Mesodermal cell (in vitro differentiated cells): ENCODE data around the gene MKI67.
"Not testable (repeated sequence)": the region's sequence is repeated elsewhere in the genome, so short reads cannot be mapped to it uniquely, and the experiment has no call there.

Source experiments
- H3K27ac ChIP-seq: 2 replicates; pipeline ENCODE4 v1.7.0; 2013; ENCODE audit warnings: mild to moderate bottlenecking, low read depth, low read length, moderate library complexity; ENCODE audit not compliant: severe bottlenecking
- H3K36me3 ChIP-seq: 2 replicates; pipeline ENCODE4 v1.7.1; 2013; ENCODE audit warnings: mild to moderate bottlenecking, low read length, moderate library complexity; ENCODE audit not compliant: control insufficient read depth, insufficient read depth
- H3K4me1 ChIP-seq: one replicate; pipeline ENCODE4 v1.7.1; 2013; ENCODE audit warnings: mild to moderate bottlenecking, low read length; ENCODE audit not compliant: insufficient read depth, control insufficient read depth, poor library complexity, severe bottlenecking
- H3K4me3 ChIP-seq: 2 replicates; pipeline ENCODE4 v1.7.0; 2013; ENCODE audit warnings: low read length, control low read depth, mild to moderate bottlenecking; ENCODE audit not compliant: insufficient read depth, poor library complexity, severe bottlenecking; ENCODE audit errors: extremely low read depth
- H3K9me3 ChIP-seq: 2 replicates; pipeline ENCODE4 v1.7.1; 2013; ENCODE audit warnings: mild to moderate bottlenecking, low read length, moderate library complexity; ENCODE audit not compliant: control insufficient read depth
- WGBS, 2 experiments: methylation state at CpG; one replicate each; pipeline ENCODE4 v1.1.5; 2013; ENCODE audit warnings: missing lambda C conversion rate in 2 of 2; ENCODE audit not compliant: insufficient coverage in 2 of 2; 5-methylcytosine and 5-hydroxymethylcytosine counted together

Gene MKI67

DNA sequence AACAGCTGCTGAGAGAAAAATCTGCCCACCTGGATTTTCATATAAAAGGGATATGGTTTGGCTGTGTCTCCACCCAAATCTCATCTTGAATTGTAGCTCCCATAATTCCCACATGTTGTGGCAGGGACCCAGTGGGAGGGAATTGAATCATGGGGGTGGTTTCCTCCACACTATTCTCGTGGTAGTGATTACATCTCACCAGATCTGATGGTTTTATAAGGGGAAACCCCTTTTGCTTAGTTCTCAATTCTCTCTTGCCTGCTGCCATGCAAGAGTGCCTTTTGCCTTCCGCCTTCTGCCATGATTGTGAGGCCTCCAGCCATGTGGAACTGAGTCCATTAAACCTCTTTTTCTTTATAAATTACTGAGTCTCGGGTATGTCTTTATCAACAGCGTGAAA is 20.8 kb upstream of the MKI67 start:
- 82% methylated on average over 1 of the region's 4 CpGs; no CpG with 5 or more reads in 1 of the 2 experiments for WGBS, 2 experiments
- no peak overlapping the region for H3K27ac ChIP-seq
- no peaks in the 10 kb centered on the region for H3K4me1 ChIP-seq
- H3K9me3 ChIP-seq = no peaks in the 10 kb centered on the region
- no peak overlapping the region for H3K4me3 ChIP-seq
- H3K36me3 ChIP-seq = no peaks in the 10 kb centered on the region

DNA sequence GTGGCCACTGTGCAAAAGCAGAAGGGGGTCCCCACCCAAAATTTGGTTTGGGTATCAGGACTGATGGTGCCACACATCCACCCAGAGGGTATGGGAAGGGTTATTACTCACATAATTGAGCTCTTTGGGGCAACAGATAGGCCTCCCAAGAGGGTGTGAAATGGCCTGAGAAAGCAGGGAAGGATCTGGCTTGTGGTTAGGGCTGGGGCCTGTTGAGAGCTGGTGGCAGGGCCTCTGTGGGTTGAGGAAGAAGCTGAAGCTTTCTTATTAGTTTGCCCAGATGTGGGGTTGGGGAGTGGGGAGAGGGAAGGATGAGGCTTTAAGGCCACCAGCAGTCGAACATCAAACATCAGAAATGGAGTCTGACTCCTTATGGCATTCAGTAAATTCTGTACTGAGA is 18.3 kb upstream of the MKI67 start:
- Histone ChIP-seq H3K27ac (no peak overlapping the region), H3K9me3 (no peaks in the 10 kb centered on the region), H3K4me3 (no peak overlapping the region), H3K36me3 (no peaks in the 10 kb centered on the region), H3K4me1 (no peaks in the 10 kb centered on the region)
- no CpG with 5 or more reads among the region's 1 CpG for WGBS, 2 experiments

DNA sequence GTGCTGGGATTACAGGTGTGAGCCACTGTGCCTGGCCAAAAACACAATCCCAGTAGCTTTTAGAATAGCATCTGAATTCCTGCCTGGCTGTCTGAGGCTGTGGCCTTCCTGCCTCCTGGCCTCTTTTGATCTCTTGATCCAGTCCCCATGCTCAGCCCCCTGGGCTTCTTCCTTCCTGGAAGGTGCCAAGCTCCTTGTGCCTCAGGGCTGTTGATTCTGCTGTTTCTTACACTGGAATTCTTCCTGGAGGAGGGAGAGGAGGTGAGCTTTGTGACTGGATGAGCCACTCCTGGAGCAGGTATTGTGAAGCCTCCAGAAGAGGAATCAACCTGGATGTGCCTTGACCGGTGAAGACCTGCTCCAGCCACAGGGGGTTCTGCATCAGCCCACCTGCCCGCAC is 17.3 kb upstream of the MKI67 start:
- Histone ChIP-seq H3K4me1 (no peaks in the 10 kb centered on the region), H3K36me3 (no peaks in the 10 kb centered on the region), H3K27ac (no peak overlapping the region), H3K9me3 (no peaks in the 10 kb centered on the region), H3K4me3 (no peak overlapping the region)
- WGBS, 2 experiments = 84 to 86% methylated on average over 1 to 2 of the region's 2 CpGs

DNA sequence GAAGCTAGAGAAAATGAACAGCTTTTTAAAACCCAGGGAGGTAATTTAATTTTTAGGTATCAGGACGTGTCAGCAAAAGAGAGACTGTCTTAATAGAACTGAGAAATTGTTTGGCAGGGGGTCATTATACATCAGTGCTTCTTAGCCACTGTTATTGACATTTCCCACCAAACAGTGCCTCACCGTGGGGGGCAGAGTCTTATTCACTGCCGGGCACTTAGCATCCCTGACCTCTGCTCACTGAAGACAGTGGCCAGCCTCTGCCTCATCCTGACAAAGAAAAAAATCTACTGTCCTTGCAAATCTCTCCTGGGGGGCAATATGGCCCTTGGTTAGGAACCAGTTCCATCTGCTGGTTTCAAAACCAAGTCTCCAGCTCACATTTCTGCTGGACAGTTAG is 14.2 kb upstream of the MKI67 start:
- H3K27ac ChIP-seq = no peak overlapping the region
- no peaks in the 10 kb centered on the region for H3K4me1 ChIP-seq
- WGBS, 2 experiments = 0 to 36% methylated on average over 2 to 3 of the region's 3 CpGs
- H3K4me3 ChIP-seq = no peak overlapping the region
- H3K36me3 ChIP-seq = no peaks in the 10 kb centered on the region
- no peaks in the 10 kb centered on the region for H3K9me3 ChIP-seq

DNA sequence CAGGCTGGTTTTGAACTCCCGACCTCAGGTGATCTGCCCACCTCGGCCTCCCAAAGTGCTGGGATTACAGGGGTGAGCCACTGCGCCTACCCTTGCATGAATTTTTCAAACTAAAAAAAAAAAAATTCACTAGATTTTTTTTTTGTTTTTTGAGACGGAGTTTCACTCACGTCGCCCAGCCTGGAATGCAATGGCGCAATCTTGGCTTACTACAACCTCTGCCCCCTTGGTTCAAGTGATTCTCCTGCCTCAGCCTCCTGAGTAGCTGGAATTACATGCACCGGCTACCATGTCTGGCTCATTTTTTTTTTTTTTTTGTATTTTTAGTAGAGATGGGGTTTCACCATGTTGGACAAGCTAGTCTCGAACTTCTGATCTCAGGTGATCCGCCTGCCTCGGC is 12.2 kb upstream of the MKI67 start:
- not testable (repeated sequence) for H3K36me3 ChIP-seq, H3K4me3 ChIP-seq
- 86 to 93% methylated on average over 6 to 7 of the region's 11 CpGs for WGBS, 2 experiments

DNA sequence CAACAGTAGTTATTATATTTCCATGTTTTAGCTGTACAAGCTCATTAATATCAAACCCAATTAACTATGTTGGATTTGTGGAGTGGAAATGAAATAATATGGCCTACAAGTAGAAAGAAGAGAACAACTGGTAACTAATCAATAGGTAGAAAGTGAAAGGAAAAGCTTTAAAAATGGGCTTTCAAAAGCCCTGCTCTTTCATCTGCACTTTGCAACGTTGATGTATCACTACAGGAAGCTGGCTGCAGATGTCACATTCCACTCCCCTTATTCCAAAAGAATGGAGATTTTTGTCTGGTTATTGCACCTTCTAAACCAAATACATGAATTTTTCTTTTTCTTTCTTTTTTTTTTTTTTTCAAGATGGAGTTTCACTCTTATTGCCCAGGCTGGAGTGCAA is 11.7 kb upstream of the MKI67 start:
- Histone ChIP-seq H3K27ac (no peak overlapping the region), H3K9me3 (no peaks in the 10 kb centered on the region), H3K4me1 (no peaks in the 10 kb centered on the region), H3K4me3 (no peak overlapping the region), H3K36me3 (no peaks in the 10 kb centered on the region)
- 100% methylated on average over 1 of the region's 1 CpG; no CpG with 5 or more reads in 1 of the 2 experiments for WGBS, 2 experiments

More for the DNA sequence above, 12.2 kb upstream of the MKI67 start:
- not testable (repeated sequence) for H3K4me1 ChIP-seq, H3K27ac ChIP-seq, H3K9me3 ChIP-seq

DNA sequence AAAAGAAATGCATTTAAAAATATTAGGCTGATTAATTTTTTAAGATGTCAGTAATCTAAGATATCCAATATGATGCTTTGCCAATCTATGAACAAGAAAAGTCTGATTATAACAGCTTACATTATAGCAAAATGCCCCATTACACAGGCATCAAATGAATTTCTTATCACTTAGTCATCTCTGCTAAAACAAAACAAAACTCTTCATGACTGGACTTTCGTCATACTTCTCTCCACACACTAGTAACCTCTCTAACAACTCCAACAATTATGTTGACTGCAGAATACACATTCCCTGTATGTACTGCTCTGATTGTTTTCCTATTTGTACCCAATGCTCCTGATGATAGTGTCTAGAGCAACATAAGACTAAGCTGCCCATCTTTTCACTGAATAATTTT is 3.8 kb upstream of the MKI67 start:
- no peaks in the 10 kb centered on the region for H3K36me3 ChIP-seq

DNA sequence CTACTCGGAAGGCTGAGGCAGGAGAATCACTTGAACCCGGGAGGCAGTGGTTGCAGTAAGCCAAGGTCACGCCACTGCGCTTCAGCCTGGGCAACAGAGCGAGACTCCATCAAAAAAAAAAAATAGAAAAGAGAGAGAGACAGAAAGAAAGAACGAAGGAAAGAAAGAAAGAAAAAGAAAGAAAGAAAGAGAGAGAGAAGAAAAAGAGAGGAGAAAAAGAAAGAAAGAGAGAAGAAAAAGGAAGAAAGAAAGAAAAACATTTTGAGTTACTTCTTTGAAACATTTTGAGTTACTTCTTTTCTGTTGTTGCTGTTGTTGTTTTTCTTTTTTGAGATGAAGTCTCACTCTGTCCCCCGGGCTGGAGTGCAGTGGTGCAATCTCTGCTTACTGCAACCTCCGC is 2.4 kb upstream of the MKI67 start:
- Histone ChIP-seq H3K9me3 (no peaks in the 10 kb centered on the region), H3K27ac (no peak overlapping the region), H3K36me3 (no peaks in the 10 kb centered on the region), H3K4me1 (peaks cover 3% of the 10 kb centered on the region), H3K4me3 (no peak overlapping the region)
- whole genome bisulfite sequencing, 2 experiments = 77 to 95% methylated on average over 3 to 6 of the region's 8 CpGs

More for the DNA sequence above, 3.8 kb upstream of the MKI67 start:
- Histone ChIP-seq H3K27ac (no peak overlapping the region), H3K4me1 (peaks cover 3% of the 10 kb centered on the region), H3K9me3 (no peaks in the 10 kb centered on the region), H3K4me3 (no peak overlapping the region)
- WGBS, 2 experiments = 88 to 100% methylated on average over 1 of the region's 1 CpG

DNA sequence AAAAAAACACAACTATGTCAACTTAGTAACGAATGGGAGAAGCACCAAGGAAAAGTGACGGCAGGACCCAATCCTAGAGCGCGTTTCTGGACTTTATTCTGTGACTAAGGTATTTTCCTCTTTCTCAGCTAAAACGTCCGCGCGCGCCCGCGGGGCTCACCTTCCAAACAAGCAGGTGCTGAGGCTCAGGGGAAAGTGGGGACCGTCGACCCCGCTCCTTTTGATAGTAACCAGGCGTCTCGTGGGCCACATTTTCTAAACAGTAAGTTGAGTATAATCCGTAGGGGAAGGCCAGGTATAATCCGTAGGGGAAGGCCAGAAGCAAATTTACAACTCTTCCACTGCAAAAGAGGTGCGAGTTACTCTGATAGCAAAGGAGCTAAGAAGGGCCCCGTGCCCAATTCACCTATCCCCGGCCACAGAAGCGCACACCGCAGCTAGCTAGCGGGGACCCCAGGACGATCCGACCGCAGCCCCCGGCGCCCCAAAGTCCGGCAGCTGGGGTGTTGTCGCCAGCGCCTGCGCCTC is 743 bp downstream of the MKI67 start:
- peaks cover 19% of the 10 kb centered on the region for H3K36me3 ChIP-seq
- no peaks in the 10 kb centered on the region for H3K9me3 ChIP-seq
- H3K4me1 ChIP-seq = peaks cover 3% of the 10 kb centered on the region
- H3K4me3 ChIP-seq = peak overlapping the region; percentile 84
- 0 to 1% methylated on average over 28 to 30 of the region's 33 CpGs for WGBS, 2 experiments
- no peak overlapping the region for H3K27ac ChIP-seq

DNA sequence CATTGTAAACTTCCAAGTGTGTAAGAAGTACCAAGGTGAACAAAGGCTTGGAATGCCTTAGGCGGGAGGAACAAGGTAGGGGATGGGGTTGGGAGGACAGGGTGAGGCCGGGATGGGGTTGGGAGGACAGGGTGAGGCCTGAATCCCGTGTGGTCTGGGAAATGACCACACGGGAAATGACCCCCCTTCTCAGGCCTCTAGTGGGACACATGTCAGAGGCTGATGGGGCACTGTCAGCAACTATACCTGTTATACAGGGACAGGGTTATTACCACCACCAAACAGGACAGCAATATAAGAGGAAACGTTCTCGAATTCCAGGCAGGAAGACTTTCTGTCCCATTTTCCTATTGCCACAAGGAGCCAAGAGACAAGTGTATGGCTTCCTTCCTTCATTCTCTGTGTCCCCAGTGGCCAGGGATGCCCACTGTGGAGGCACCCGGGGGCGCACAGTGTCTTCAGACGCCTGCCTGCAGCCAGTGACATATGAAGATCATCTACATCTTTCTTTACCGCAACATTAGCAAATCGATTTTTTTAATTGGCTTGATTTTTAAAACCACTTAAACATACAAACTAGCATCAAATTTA is 1.3 kb downstream of the MKI67 start:
- no peaks in the 10 kb centered on the region for H3K9me3 ChIP-seq
- peaks cover 24% of the 10 kb centered on the region for H3K36me3 ChIP-seq
- H3K4me1 ChIP-seq = peaks cover under 1% of the 10 kb centered on the region
- WGBS, 2 experiments = 36 to 39% methylated on average over 10 to 11 of the region's 11 CpGs
- no peak overlapping the region for H3K27ac ChIP-seq
- H3K4me3 ChIP-seq = peak overlapping the region; percentile 84

DNA sequence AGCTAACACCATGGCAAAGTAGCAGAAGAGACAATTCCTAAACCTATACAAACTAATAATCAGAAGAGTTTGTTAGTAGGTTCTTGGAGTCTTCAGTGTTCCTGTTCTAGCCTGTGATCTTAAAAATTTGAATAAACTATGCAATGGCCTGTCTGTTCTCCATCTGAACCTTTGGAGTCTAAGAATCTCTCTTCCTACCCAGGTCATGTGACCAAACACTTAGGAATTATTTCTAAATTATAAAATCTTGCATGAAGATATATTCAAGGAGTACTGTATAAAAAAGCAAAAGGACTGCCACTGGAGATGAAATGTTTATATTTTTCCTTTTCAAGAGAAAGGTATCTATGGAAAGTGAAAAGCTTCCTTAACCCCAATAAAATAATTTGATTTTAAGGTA is 2.4 kb downstream of the MKI67 start:
- no peaks in the 10 kb centered on the region for H3K9me3 ChIP-seq
- no peaks in the 10 kb centered on the region for H3K4me1 ChIP-seq
- no peak overlapping the region for H3K4me3 ChIP-seq
- no peak overlapping the region for H3K27ac ChIP-seq
- H3K36me3 ChIP-seq = peaks cover 33% of the 10 kb centered on the region
